Upper lobe of left lung (tissue), 6 donors: ENCODE measurements around the gene PATZ1. TPM values are rescaled to one million over a fixed set of nuclear protein-coding genes. Genes with fewer than 3 reads are reported as not detected.
"Not testable (repeated sequence)": the region's sequence is repeated elsewhere in the genome, so short reads cannot be mapped to it uniquely, and the experiment has no call there.

Experiments
- ATAC-seq, 2 donors: fragments of 200-7000 bp; cut with Tn5 transposase; one replicate each; pipeline ENCODE4 v1.9.1; 2022; ENCODE audit warnings: mild to moderate bottlenecking in 2 of 2, moderate library complexity in 2 of 2; ENCODE audit not compliant: low FRiP score in 2 of 2
- DNase-seq, 2 donors: peaks; one replicate each; pipeline ENCODE4 v3.0.0-alpha.2; 2019 to 2020
- H3K27ac ChIP-seq, 4 donors: fragments of 200-600 bp; sonication (generic); one replicate each; pipeline ENCODE4 v1.5.1; 2016 to 2019
- H3K27me3 ChIP-seq, 4 donors: fragments of 200-600 bp; sonication (generic); one replicate each; pipeline ENCODE4 v1.5.1; 2017 to 2019
- H3K36me3 ChIP-seq, 4 donors: fragments of 200-600 bp; sonication (generic); one replicate each; pipeline ENCODE4 v1.5.1; 2016 to 2019
- H3K4me1 ChIP-seq, 4 donors: fragments of 200-600 bp; sonication (generic); one replicate each; pipeline ENCODE4 v1.5.1; 2018 to 2019
- H3K4me3 ChIP-seq, 4 donors: fragments of 200-600 bp; sonication (generic); one replicate each; pipeline ENCODE4 v1.5.1; 2017 to 2019; ENCODE audit warnings: mild to moderate bottlenecking in 2 of 4, moderate library complexity in 1 of 4
- H3K9me3 ChIP-seq, 4 donors: fragments of 200-600 bp; sonication (generic); one replicate each; pipeline ENCODE4 v1.5.1; 2018 to 2019
- CTCF ChIP-seq, 6 experiments: fragments of 450-650 bp in 4 of 6; fragments of 200-600 bp in 2 of 6; sonication (generic) in 2 of 6; IDR thresholded peaks; one replicate each; pipeline ENCODE4 v1.5.1; 2016 to 2019; ENCODE audit warnings: antibody characterized with exemption in 6 of 6
- EP300 ChIP-seq, 4 donors: sonication (generic); formaldehyde crosslinking; IDR thresholded peaks; one replicate each; pipeline ENCODE4 v1.5.1; 2017; ENCODE audit warnings: antibody characterized with exemption in 4 of 4, control low read depth in 2 of 4
- POLR2A ChIP-seq, 4 donors: fragments of 450-650 bp; IDR thresholded peaks; one replicate each; pipeline ENCODE4 v1.5.1; 2016 to 2017; ENCODE audit warnings: antibody characterized with exemption in 4 of 4, mild to moderate bottlenecking in 2 of 4
- POLR2AphosphoS5 ChIP-seq, 2 donors: sonication (generic); formaldehyde crosslinking; IDR thresholded peaks; one replicate each; pipeline ENCODE4 v1.5.1; 2017; ENCODE audit warnings: antibody characterized with exemption in 2 of 2
- WGBS, 2 donors: methylation state at CpG; one replicate each; pipeline ENCODE4 v1.1.5; 2017 to 2018; 5-methylcytosine and 5-hydroxymethylcytosine counted together
- total RNA-seq, 6 donors: library from RNA; depleted of rRNA in 4 of 6; stranded (reverse); fragments of >200 nt in 4 of 6; gene quantifications; one replicate each; pipeline versions ENCODE4 v1.1.0 to v1.2.1, GENCODE V29; 2016 to 2021
- donor health status: DM: no; HTN: no; CAD: no; lungs with moderate emphysema.
- donor health status: DM: no; HTN: yes; CAD: no; lungs with severe emphysema.

Gene PATZ1
- total RNA-seq, 6 donors from 2014 or later, result 18.2 to 29.7 (median 24.0) TPM

GRCh38 chr22:31327806-31328543 lies 18.2 kb downstream of the PATZ1 start:
- TF ChIP-seq EP300 (IDR thresholded peaks at IDR 0.05) (no peak), POLR2AphosphoS5 (IDR thresholded peaks at IDR 0.05) (no peak), POLR2A (IDR thresholded peaks at IDR 0.05) (no peak), CTCF (IDR thresholded peaks at IDR 0.05) (no peak)
- Histone ChIP-seq H3K4me3 (no peak overlapping the region), H3K36me3 (peaks cover 25 to 86% (median 65%) of the 10 kb centered on the region in 4 donors), H3K4me1 (peaks cover 0 to 5% (median 0%) of the 10 kb centered on the region in 4 donors), H3K9me3 (no peaks in the 10 kb centered on the region), H3K27me3 (no peaks in the 10 kb centered on the region), H3K27ac (no peak overlapping the region)
- 85 to 96% methylated on average over 6 to 9 of the region's 9 CpGs for WGBS, 2 donors
- no peak for DNase-seq
- ATAC-seq, result peak in 1 of 2 donors; percentile 65

GRCh38 chr22:31326877-31327276 lies 19.3 kb downstream of the PATZ1 start:
- no peak overlapping the region for H3K27ac ChIP-seq
- H3K36me3 ChIP-seq, result peaks cover 18 to 75% (median 54%) of the 10 kb centered on the region in 4 donors
- H3K4me3 ChIP-seq, result no peak overlapping the region
- peaks cover 6 to 16% (median 9%) of the 10 kb centered on the region in 4 donors for H3K4me1 ChIP-seq
- ATAC-seq (no peak), DNase-seq (no peak)
- 92% methylated on average over 9 of the region's 9 CpGs for WGBS, 2 donors
- H3K9me3 ChIP-seq, result no peaks in the 10 kb centered on the region
- TF ChIP-seq POLR2A (IDR thresholded peaks at IDR 0.05) (no peak), POLR2AphosphoS5 (IDR thresholded peaks at IDR 0.05) (no peak), EP300 (IDR thresholded peaks at IDR 0.05) (no peak), CTCF (IDR thresholded peaks at IDR 0.05) (no peak)
- no peaks in the 10 kb centered on the region for H3K27me3 ChIP-seq

- 90% methylated on average over 8 of the region's 8 CpGs for WGBS, 2 donors
- H3K27me3 ChIP-seq, result no peaks in the 10 kb centered on the region
- no peaks in the 10 kb centered on the region for H3K9me3 ChIP-seq
- H3K36me3 ChIP-seq, result peaks cover 11 to 45% (median 31%) of the 10 kb centered on the region in 4 donors
- TF ChIP-seq CTCF (IDR thresholded peaks at IDR 0.05) (no peak), EP300 (IDR thresholded peaks at IDR 0.05) (no peak), POLR2A (IDR thresholded peaks at IDR 0.05) (no peak), POLR2AphosphoS5 (IDR thresholded peaks at IDR 0.05) (no peak)
- peaks cover 10 to 19% (median 14%) of the 10 kb centered on the region in 4 donors for H3K4me1 ChIP-seq
- ATAC-seq (no peak), DNase-seq (no peak)
- peak overlapping the region in 1 of 4 donors; percentile 50 for H3K27ac ChIP-seq
- no peak overlapping the region for H3K4me3 ChIP-seq
Measured at GRCh38 chr22:31323578-31324550, 22.3 kb downstream of the PATZ1 start.

GRCh38 chr22:31321421-31321820 lies 24.7 kb downstream of the PATZ1 start:
- Histone ChIP-seq H3K4me1 (peaks cover 10 to 19% (median 14%) of the 10 kb centered on the region in 4 donors), H3K36me3 (peaks cover 3 to 20% (median 8%) of the 10 kb centered on the region in 4 donors), H3K27me3 (no peaks in the 10 kb centered on the region), H3K27ac (no peak overlapping the region), H3K4me3 (no peak overlapping the region), H3K9me3 (no peaks in the 10 kb centered on the region)
- DNase-seq, result peak in 1 of 2 donors; percentile 73
- ATAC-seq, result peak in 1 of 2 donors; percentile 47
- WGBS, 2 donors, result 70 to 73% methylated on average over 4 of the region's 4 CpGs
- TF ChIP-seq CTCF (IDR thresholded peaks at IDR 0.05) (no peak), POLR2AphosphoS5 (IDR thresholded peaks at IDR 0.05) (no peak), EP300 (IDR thresholded peaks at IDR 0.05) (no peak), POLR2A (IDR thresholded peaks at IDR 0.05) (no peak)

- Histone ChIP-seq H3K27ac (peak overlapping the region; percentile 55 to 77 (median 66)), H3K4me1 (peaks cover 0 to 14% (median 10%) of the 10 kb centered on the region in 4 donors)
- H3K27me3 ChIP-seq, ATAC-seq, H3K4me3 ChIP-seq, H3K9me3 ChIP-seq, H3K36me3 ChIP-seq, DNase-seq: not testable (repeated sequence)
- 55 to 86% methylated on average over 1 of the region's 1 CpG for WGBS, 2 donors
Measured at GRCh38 chr22:31314220-31314619, 31.9 kb downstream of the PATZ1 start.
